ENCODE data around the gene PAX7.

DNA sequence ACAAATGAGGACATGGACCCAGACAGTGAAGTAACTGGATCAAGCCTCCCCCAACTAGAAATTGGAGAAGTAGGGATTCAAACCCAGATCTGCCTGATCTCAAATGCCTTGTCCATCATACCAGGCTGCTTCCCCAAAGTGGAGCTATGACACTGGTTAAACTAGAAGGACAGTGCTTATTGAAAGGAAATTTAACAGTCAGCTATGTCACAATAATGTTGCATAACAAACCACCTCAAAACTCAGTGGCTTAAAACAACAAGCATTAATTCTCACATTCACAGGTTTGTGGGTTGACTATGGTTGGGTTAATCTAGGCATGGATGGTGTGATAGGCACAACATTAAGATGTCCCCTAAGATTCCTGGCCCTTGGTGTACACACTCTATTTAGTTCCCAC lies 121.8 kb downstream of the PAX7 start:
- TF ChIP-seq, protein P1, sequence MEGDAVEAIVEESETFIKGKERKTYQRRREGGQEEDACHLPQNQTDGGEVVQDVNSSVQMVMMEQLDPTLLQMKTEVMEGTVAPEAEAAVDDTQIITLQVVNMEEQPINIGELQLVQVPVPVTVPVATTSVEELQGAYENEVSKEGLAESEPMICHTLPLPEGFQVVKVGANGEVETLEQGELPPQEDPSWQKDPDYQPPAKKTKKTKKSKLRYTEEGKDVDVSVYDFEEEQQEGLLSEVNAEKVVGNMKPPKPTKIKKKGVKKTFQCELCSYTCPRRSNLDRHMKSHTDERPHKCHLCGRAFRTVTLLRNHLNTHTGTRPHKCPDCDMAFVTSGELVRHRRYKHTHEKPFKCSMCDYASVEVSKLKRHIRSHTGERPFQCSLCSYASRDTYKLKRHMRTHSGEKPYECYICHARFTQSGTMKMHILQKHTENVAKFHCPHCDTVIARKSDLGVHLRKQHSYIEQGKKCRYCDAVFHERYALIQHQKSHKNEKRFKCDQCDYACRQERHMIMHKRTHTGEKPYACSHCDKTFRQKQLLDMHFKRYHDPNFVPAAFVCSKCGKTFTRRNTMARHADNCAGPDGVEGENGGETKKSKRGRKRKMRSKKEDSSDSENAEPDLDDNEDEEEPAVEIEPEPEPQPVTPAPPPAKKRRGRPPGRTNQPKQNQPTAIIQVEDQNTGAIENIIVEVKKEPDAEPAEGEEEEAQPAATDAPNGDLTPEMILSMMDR (IDR thresholded peaks at IDR 0.05; ENCODE audit: low read depth, low read length) = no peak
- TF ChIP-seq POLR2A (IDR thresholded peaks at IDR 0.05; ENCODE audit: extremely low read depth, insufficient read length) (no peak), MYC (IDR thresholded peaks at IDR 0.05; ENCODE audit: low read depth, low read length) (no peak), MAX (IDR thresholded peaks at IDR 0.05; ENCODE audit: low read depth, low read length) (no peak)
